Neural progenitor cell (in vitro differentiated cells): ENCODE data around the gene SYNC. TPM values are rescaled to one million over a fixed set of nuclear protein-coding genes. Genes with fewer than 3 reads are reported as not detected.
"Not testable (repeated sequence)": the region's sequence is repeated elsewhere in the genome, so short reads cannot be mapped to it uniquely, and the experiment has no call there.

Experiments used
- DNase-seq: peaks from one replicate; pipeline ENCODE4 v3.0.0-alpha.2; 2016; ENCODE audit warnings: low spot score
- H2AFZ ChIP-seq: fragments of 200-600 bp; sonication (generic); replicated peaks from 2 replicates; pipeline ENCODE4 v1.6.1; 2016; ENCODE audit warnings: antibody characterized with exemption
- H3F3A ChIP-seq: fragments of 200-600 bp; sonication (generic); 2 replicates; pipeline ENCODE4 v1.6.1; 2016; ENCODE audit warnings: antibody characterized with exemption, low read depth
- H3K27ac ChIP-seq: fragments of 200-600 bp; sonication (generic); 2 replicates; pipeline ENCODE4 v1.5.1; 2016; ENCODE audit warnings: mild to moderate bottlenecking
- H3K27me3 ChIP-seq: fragments of 200-600 bp; sonication (generic); 2 replicates; pipeline ENCODE4 v1.6.1; 2016; ENCODE audit warnings: mild to moderate bottlenecking, moderate library complexity
- H3K36me3 ChIP-seq: fragments of 200-600 bp; sonication (generic); 2 replicates; pipeline ENCODE4 v1.5.1; 2016
- H3K4me1 ChIP-seq: fragments of 200-600 bp; sonication (generic); 2 replicates; pipeline ENCODE4 v1.6.1; 2016; ENCODE audit warnings: mixed run types
- H3K4me2 ChIP-seq: fragments of 200-600 bp; sonication (generic); 2 replicates; pipeline ENCODE4 v1.6.1; 2016
- H3K4me3 ChIP-seq: fragments of 200-600 bp; sonication (generic); 2 replicates; pipeline ENCODE4 v1.5.1; 2016
- H3K79me2 ChIP-seq: fragments of 200-600 bp; sonication (generic); 2 replicates; pipeline ENCODE4 v1.6.1; 2016; ENCODE audit warnings: low read depth
- H3K9ac ChIP-seq: fragments of 200-600 bp; sonication (generic); 2 replicates; pipeline ENCODE4 v1.6.1; 2016
- H3K9me3 ChIP-seq: fragments of 200-600 bp; sonication (generic); 2 replicates; pipeline ENCODE4 v1.5.1; 2016; ENCODE audit warnings: low read depth
- H4K20me1 ChIP-seq: fragments of 200-600 bp; sonication (generic); 2 replicates; pipeline ENCODE4 v1.6.1; 2016; ENCODE audit warnings: low read depth
- H3K27ac Mint-ChIP-seq: 3 replicates; pipeline ENCODE4 v1.8.0; 2021; ENCODE audit warnings: mixed read lengths
- H3K27me3 Mint-ChIP-seq: 2 replicates; pipeline ENCODE4 v1.8.0; 2022; ENCODE audit warnings: low read depth, mild to moderate bottlenecking, inconsistent platforms, moderate library complexity, mixed read lengths; ENCODE audit not compliant: insufficient read depth
- H3K36me3 Mint-ChIP-seq: 3 replicates; pipeline ENCODE4 v1.8.0; 2021; ENCODE audit warnings: mixed read lengths
- H3K4me1 Mint-ChIP-seq: 3 replicates; pipeline ENCODE4 v1.8.0; 2021; ENCODE audit warnings: mixed read lengths
- H3K4me3 Mint-ChIP-seq: 3 replicates; pipeline ENCODE4 v1.8.0; 2021; ENCODE audit warnings: mild to moderate bottlenecking, moderate library complexity, mixed read lengths
- H3K9me3 Mint-ChIP-seq: 3 replicates; pipeline ENCODE4 v1.8.0; 2020; ENCODE audit warnings: mixed read lengths
- CTCF ChIP-seq: fragments of 200-600 bp; sonication (generic); IDR thresholded peaks from 2 replicates; pipeline ENCODE4 v1.5.1; 2017; ENCODE audit warnings: antibody characterized with exemption, mild to moderate bottlenecking
- EZH2 ChIP-seq: fragments of 200-600 bp; sonication (generic); IDR thresholded peaks from 2 replicates; pipeline ENCODE4 v1.6.1; 2017; ENCODE audit warnings: antibody characterized with exemption, mild to moderate bottlenecking, moderate library complexity
- EZH2phosphoT487 ChIP-seq: fragments of 200-600 bp; sonication (generic); IDR thresholded peaks from 2 replicates; pipeline ENCODE4 v1.6.1; 2017; ENCODE audit warnings: antibody characterized with exemption
- total RNA-seq: library from RNA; depleted of rRNA; stranded (reverse); fragments of >200 nt; gene quantifications from 2 replicates; pipeline ENCODE4 v1.2.3, GENCODE V29; 2015; ENCODE audit warnings: low replicate concordance

The SYNC gene
- total RNA-seq, 1 donor from 2014 or later, result not detected

- Histone ChIP-seq H3K9ac (peak within 1 kb of the TSS; percentile 82), H4K20me1 (peaks cover 22% of the 10 kb centered on the region), H3F3A (peaks cover 20% of the 10 kb centered on the region), H3K9me3 (no peaks in the 10 kb centered on the region), H3K36me3 (peaks cover 8% of the 10 kb centered on the region), H3K4me1 (peaks cover 30% of the 10 kb centered on the region), H3K27ac (peak within 1 kb of the TSS; percentile 98), H3K4me2 (peak within 1 kb of the TSS; percentile 90), H3K79me2 (peaks cover 88% of the 10 kb centered on the region), H2AFZ (peak within 1 kb of the TSS; percentile 88), H3K27me3 (no peaks in the 10 kb centered on the region), H3K4me3 (peak within 1 kb of the TSS; percentile 82)
- peaks cover 31% of the 10 kb centered on the region for H3K4me1 Mint-ChIP-seq
- peak within 1 kb of the TSS; percentile 94 for H3K4me3 Mint-ChIP-seq
- TF ChIP-seq EZH2phosphoT487, result no peak
- no peak for TF ChIP-seq CTCF
- no peak for TF ChIP-seq EZH2
- H3K27ac Mint-ChIP-seq, result peak within 1 kb of the TSS; percentile 99
- peak; percentile 95 for DNase-seq
- no peaks in the 10 kb centered on the region for H3K27me3 Mint-ChIP-seq
- H3K9me3 Mint-ChIP-seq, result no peaks in the 10 kb centered on the region
- peaks cover 25% of the 10 kb centered on the region for H3K36me3 Mint-ChIP-seq
Measured at GRCh38 chr1:32650248-32650751, 52.3 kb downstream of the SYNC start, which contains the start of gene ZBTB8OS. ZBTB8OS (minus strand) TSS chr1:32650550; CDS start chr1:32650529, 21 bp downstream.

GRCh38 chr1:32647308-32648134 lies 55.0 kb downstream of the SYNC start:
- H3K4me3 ChIP-seq, result no peak overlapping the region
- peaks cover 5% of the 10 kb centered on the region for H3F3A ChIP-seq
- Mint-ChIP-seq H3K4me1 (peaks cover 16% of the 10 kb centered on the region), H3K36me3 (peaks cover 16% of the 10 kb centered on the region), H3K27ac (no peak overlapping the region), H3K4me3 (peak overlapping the region; percentile 94), H3K9me3 (no peaks in the 10 kb centered on the region), H3K27me3 (no peaks in the 10 kb centered on the region)
- H3K9ac ChIP-seq, result no peak overlapping the region
- H3K27me3 ChIP-seq, result no peaks in the 10 kb centered on the region
- peaks cover 10% of the 10 kb centered on the region for H3K4me1 ChIP-seq
- H4K20me1 ChIP-seq, result peaks cover 9% of the 10 kb centered on the region
- H3K4me2 ChIP-seq, result no peak overlapping the region
- no peak for TF ChIP-seq CTCF
- no peak for TF ChIP-seq EZH2phosphoT487
- TF ChIP-seq EZH2, result no peak
- H3K79me2 ChIP-seq, result peaks cover 79% of the 10 kb centered on the region
- H3K9me3 ChIP-seq, result no peaks in the 10 kb centered on the region
- no peaks in the 10 kb centered on the region for H3K36me3 ChIP-seq
- no peak for DNase-seq
- H3K27ac ChIP-seq, result no peak overlapping the region
- H2AFZ ChIP-seq, result no peak overlapping the region

GRCh38 chr1:32644426-32644825 lies 58.1 kb downstream of the SYNC start:
- Mint-ChIP-seq H3K9me3 (no peaks in the 10 kb centered on the region), H3K27me3 (no peaks in the 10 kb centered on the region), H3K27ac (no peak overlapping the region), H3K4me1 (peaks cover 10% of the 10 kb centered on the region), H3K36me3 (peaks cover 13% of the 10 kb centered on the region), H3K4me3 (no peak overlapping the region)
- Histone ChIP-seq H3K4me1 (no peaks in the 10 kb centered on the region), H3K27me3 (no peaks in the 10 kb centered on the region), H3K4me2 (no peak overlapping the region), H3K36me3 (no peaks in the 10 kb centered on the region), H3K79me2 (peaks cover 81% of the 10 kb centered on the region), H3K9ac (no peak overlapping the region), H3K9me3 (no peaks in the 10 kb centered on the region), H3K27ac (no peak overlapping the region), H2AFZ (no peak overlapping the region), H4K20me1 (peaks cover 9% of the 10 kb centered on the region), H3K4me3 (no peak overlapping the region), H3F3A (peaks cover 4% of the 10 kb centered on the region)
- no peak for DNase-seq
- TF ChIP-seq CTCF (no peak), EZH2phosphoT487 (no peak), EZH2 (no peak)

GRCh38 chr1:32642292-32642827 lies 60.2 kb downstream of the SYNC start:
- H4K20me1 ChIP-seq, result peaks cover 16% of the 10 kb centered on the region
- H3K36me3 ChIP-seq, H3K27me3 Mint-ChIP-seq, H3K36me3 Mint-ChIP-seq, H3K27ac ChIP-seq, H3K9me3 ChIP-seq, H3K27ac Mint-ChIP-seq, H3K27me3 ChIP-seq, H3K4me2 ChIP-seq, H3K4me3 Mint-ChIP-seq, H3K9me3 Mint-ChIP-seq, H3K4me3 ChIP-seq, H3K4me1 ChIP-seq, H3K4me1 Mint-ChIP-seq, H2AFZ ChIP-seq, H3K9ac ChIP-seq, DNase-seq: not testable (repeated sequence)
- H3F3A ChIP-seq, result peaks cover 17% of the 10 kb centered on the region
- H3K79me2 ChIP-seq, result peaks cover 80% of the 10 kb centered on the region
